ENCODE measurements around the gene MLKL.
A peak's percentile ranks its signal among the peaks of the same experiment; 100 is the strongest.

Gene MLKL

GRCh38 chr16:74739275-74739674 lies 38.6 kb upstream of the MLKL start:
- TF ChIP-seq CTCF (IDR thresholded peaks at IDR 0.05; ENCODE audit: low read depth, low read length), result no peak
- Histone ChIP-seq H3K4me1 (no peaks in the 10 kb centered on the region), H3K4me3 (ENCODE audit: low read depth, low read length) (no peak overlapping the region), H3K36me3 (no peaks in the 10 kb centered on the region), H3K9me3 (no peaks in the 10 kb centered on the region), H3K27me3 (no peaks in the 10 kb centered on the region)
- DNase-seq, result no peak

GRCh38 chr16:74738816-74739215 lies 38.2 kb upstream of the MLKL start:
- Histone ChIP-seq H3K27me3 (no peaks in the 10 kb centered on the region), H3K4me3 (ENCODE audit: low read depth, low read length) (no peak overlapping the region), H3K36me3 (no peaks in the 10 kb centered on the region), H3K9me3 (no peaks in the 10 kb centered on the region), H3K4me1 (no peaks in the 10 kb centered on the region)
- no peak for TF ChIP-seq CTCF (IDR thresholded peaks at IDR 0.05; ENCODE audit: low read depth, low read length)
- DNase-seq, result no peak

- DNase-seq, result no peak
- Histone ChIP-seq H3K4me1 (no peaks in the 10 kb centered on the region), H3K27me3 (no peaks in the 10 kb centered on the region), H3K36me3 (no peaks in the 10 kb centered on the region), H3K9me3 (no peaks in the 10 kb centered on the region), H3K4me3 (ENCODE audit: low read depth, low read length) (no peak overlapping the region)
- no peak for TF ChIP-seq CTCF (IDR thresholded peaks at IDR 0.05; ENCODE audit: low read depth, low read length)
Observed at GRCh38 chr16:74738113-74738541, 37.5 kb upstream of the MLKL start.

DNA sequence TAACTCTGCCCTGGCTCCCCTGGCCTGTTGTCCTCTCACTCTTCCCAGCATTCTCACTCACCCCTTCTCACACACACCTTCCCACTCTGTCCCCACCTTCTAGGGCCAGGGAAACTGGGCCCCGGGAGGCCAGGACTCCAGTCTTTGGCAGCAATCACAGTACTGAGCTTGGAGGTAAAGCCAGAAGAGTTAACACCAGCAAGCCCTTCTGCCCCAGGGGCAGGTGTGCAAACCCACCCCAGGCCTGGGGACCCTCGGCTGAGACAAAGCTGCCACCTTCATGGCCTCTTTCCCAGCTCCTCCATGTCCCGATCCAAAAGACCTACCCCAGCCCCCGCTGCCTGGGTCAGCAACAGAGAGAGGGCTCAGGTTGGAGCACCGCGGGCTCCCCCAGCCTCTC lies 36.9 kb upstream of the MLKL start:
- Histone ChIP-seq H3K27me3 (no peaks in the 10 kb centered on the region), H3K4me3 (ENCODE audit: low read depth, low read length) (no peak overlapping the region), H3K9me3 (no peaks in the 10 kb centered on the region), H3K4me1 (no peaks in the 10 kb centered on the region), H3K36me3 (no peaks in the 10 kb centered on the region)
- TF ChIP-seq CTCF (IDR thresholded peaks at IDR 0.05; ENCODE audit: low read depth, low read length), result no peak
- DNase-seq, result no peak

- DNase-seq, result peak; percentile 35
- H3K4me3 ChIP-seq (ENCODE audit: low read depth, low read length), result no peak overlapping the region
- H3K36me3 ChIP-seq, result no peaks in the 10 kb centered on the region
- H3K9me3 ChIP-seq, result no peaks in the 10 kb centered on the region
- no peaks in the 10 kb centered on the region for H3K27me3 ChIP-seq
- no peak for TF ChIP-seq CTCF (IDR thresholded peaks at IDR 0.05; ENCODE audit: low read depth, low read length)
- H3K4me1 ChIP-seq, result no peaks in the 10 kb centered on the region
Observed at GRCh38 chr16:74736531-74737157, 36.0 kb upstream of the MLKL start.

GRCh38 chr16:74735554-74735953 lies 34.9 kb upstream of the MLKL start:
- no peaks in the 10 kb centered on the region for H3K9me3 ChIP-seq
- H3K4me1 ChIP-seq, result no peaks in the 10 kb centered on the region
- no peaks in the 10 kb centered on the region for H3K27me3 ChIP-seq
- no peak overlapping the region for H3K4me3 ChIP-seq (ENCODE audit: low read depth, low read length)
- no peak for DNase-seq
- no peak for TF ChIP-seq CTCF (IDR thresholded peaks at IDR 0.05; ENCODE audit: low read depth, low read length)
- H3K36me3 ChIP-seq, result no peaks in the 10 kb centered on the region
